COLO829 (cell line): Measurements from ENCODE around the gene SMPX.

Experiments
- DNase-seq: peaks from one replicate; pipeline ENCODE4 v3.0.0; 2012; ENCODE audit warnings: low spot score

The SMPX gene

GRCh38 chrX:21711848-21712197 lies 46.1 kb downstream of the SMPX start:
- DNase-seq: no peak

GRCh38 chrX:21711129-21711847 lies 46.6 kb downstream of the SMPX start:
- no peak for DNase-seq

- no peak for DNase-seq
Measured at GRCh38 chrX:21708116-21708515, 49.8 kb downstream of the SMPX start.

GRCh38 chrX:21705225-21705624 lies 52.7 kb downstream of the SMPX start:
- no peak for DNase-seq

GRCh38 chrX:21702725-21703124 lies 55.2 kb downstream of the SMPX start:
- no peak for DNase-seq

- no peak for DNase-seq
Measured at GRCh38 chrX:21700967-21701366, 56.9 kb downstream of the SMPX start.

GRCh38 chrX:21700275-21700674 lies 57.6 kb downstream of the SMPX start:
- DNase-seq: no peak

GRCh38 chrX:21699136-21699535 lies 58.8 kb downstream of the SMPX start:
- no peak for DNase-seq

- no peak for DNase-seq
Measured at GRCh38 chrX:21698272-21698671, 59.6 kb downstream of the SMPX start.

GRCh38 chrX:21691512-21692018 lies 66.4 kb downstream of the SMPX start:
- no peak for DNase-seq

GRCh38 chrX:21683941-21684340 lies 74.0 kb downstream of the SMPX start:
- DNase-seq: no peak

- no peak for DNase-seq
Measured at GRCh38 chrX:21678048-21678612, 79.8 kb downstream of the SMPX start.

- no peak for DNase-seq
Measured at GRCh38 chrX:21675931-21676330, 82.0 kb downstream of the SMPX start.

GRCh38 chrX:21674430-21675186 lies 83.3 kb downstream of the SMPX start:
- DNase-seq: no peak

GRCh38 chrX:21666679-21667078 lies 91.2 kb downstream of the SMPX start:
- DNase-seq: peak; percentile 26

GRCh38 chrX:21666252-21666651 lies 91.7 kb downstream of the SMPX start:
- DNase-seq: no peak

- no peak for DNase-seq
Measured at GRCh38 chrX:21662761-21663160, 95.2 kb downstream of the SMPX start.

- DNase-seq: no peak
Measured at GRCh38 chrX:21661316-21661715, 96.6 kb downstream of the SMPX start.

GRCh38 chrX:21660156-21660555 lies 97.8 kb downstream of the SMPX start:
- no peak for DNase-seq

GRCh38 chrX:21659320-21659719 lies 98.6 kb downstream of the SMPX start:
- no peak for DNase-seq

- DNase-seq: no peak
Measured at GRCh38 chrX:21658746-21659145, 99.2 kb downstream of the SMPX start.

- DNase-seq: no peak
Measured at GRCh38 chrX:21658152-21658737, 99.7 kb downstream of the SMPX start, which contains the start of gene KLHL34. KLHL34 (minus strand) TSS chrX:21658330; CDS start chrX:21657788, 542 bp downstream.
